PC-3 (cell line): ENCODE results near the gene STK24. TPM values are rescaled to one million over a fixed set of nuclear protein-coding genes. Genes with fewer than 3 reads are reported as not detected.

Experiments used
- ATAC-seq: fragments of 200-7000 bp; cut with Tn5 transposase; 2 replicates; pipeline ENCODE4 v1.9.1; 2020; ENCODE audit warnings: mild to moderate bottlenecking, moderate library complexity
- BruUV-seq: library from RNA; stranded (reverse); fragments of 400-500 nt; replicated peaks from 2 replicates; lab custom pipeline; 2021; lab: Mats Ljungman, UMichigan
- CTCF ChIA-PET: fragments of 300-600 bp; sonication (Branson Sonifier 250); formaldehyde crosslinking; loops from one replicate; lab custom pipeline; 2022; ENCODE audit warnings: antibody characterized with exemption; lab: Charles Lee
- POLR2A ChIA-PET: fragments of 300-600 bp; sonication (Branson Sonifier 250); formaldehyde crosslinking; loops from one replicate; lab custom pipeline; 2022; ENCODE audit warnings: antibody characterized with exemption; ENCODE audit not compliant: unreplicated experiment; lab: Charles Lee
- DNase-seq: peaks from one replicate; pipeline ENCODE4 v3.0.0-alpha.2; 2015
- H2AFZ ChIP-seq: fragments of 300-600 bp; sonication (generic); 2 replicates; pipeline ENCODE4 v1.6.0; 2016; ENCODE audit warnings: antibody characterized with exemption, low read length
- H3F3A ChIP-seq: fragments of 300-600 bp; sonication (generic); one replicate; pipeline ENCODE4 v1.6.0; 2017; ENCODE audit warnings: antibody characterized with exemption, low read length, control low read depth, mild to moderate bottlenecking; ENCODE audit not compliant: unreplicated experiment
- H3K27ac ChIP-seq: fragments of 300-600 bp; sonication (generic); 2 replicates; pipeline ENCODE4 v1.5.1; 2016; ENCODE audit warnings: mild to moderate bottlenecking, low read length
- H3K27me3 ChIP-seq: fragments of 300-600 bp; sonication (generic); 2 replicates; pipeline ENCODE4 v1.6.1; 2016; ENCODE audit warnings: low read length, mixed read lengths
- H3K36me3 ChIP-seq: fragments of 300-600 bp; sonication (generic); 2 replicates; pipeline ENCODE4 v1.6.1; 2016; ENCODE audit warnings: low read depth, mixed run types, low read length, mixed read lengths
- H3K4me1 ChIP-seq: fragments of 300-600 bp; sonication (generic); 2 replicates; pipeline ENCODE4 v1.5.1; 2016; ENCODE audit warnings: low read length; ENCODE audit not compliant: insufficient read depth
- H3K4me2 ChIP-seq: fragments of 300-600 bp; sonication (generic); 2 replicates; pipeline ENCODE4 v1.6.0; 2016; ENCODE audit warnings: low read length
- H3K4me3 ChIP-seq: fragments of 300-600 bp; sonication (generic); 2 replicates; pipeline ENCODE4 v1.5.1; 2016; ENCODE audit warnings: mild to moderate bottlenecking, low read length, mixed read lengths
- H3K79me2 ChIP-seq: fragments of 300-600 bp; sonication (generic); 2 replicates; pipeline ENCODE4 v1.6.1; 2017; ENCODE audit warnings: low read length, mixed read lengths
- H3K9ac ChIP-seq: fragments of 300-600 bp; sonication (generic); 2 replicates; pipeline ENCODE4 v1.6.0; 2016; ENCODE audit warnings: mild to moderate bottlenecking, low read length
- H3K9me2 ChIP-seq: fragments of 300-600 bp; sonication (generic); replicated peaks from 2 replicates; pipeline ENCODE4 v1.6.1; 2016; ENCODE audit warnings: mixed run types, low read length, mixed read lengths
- H3K9me3 ChIP-seq: fragments of 300-600 bp; sonication (generic); 2 replicates; pipeline ENCODE4 v1.6.1; 2016; ENCODE audit warnings: low read length, mixed read lengths
- H4K20me1 ChIP-seq: fragments of 300-600 bp; sonication (generic); 2 replicates; pipeline ENCODE4 v1.6.1; 2016; ENCODE audit warnings: low read length, mixed read lengths
- EZH2 ChIP-seq: fragments of 300-600 bp; sonication (generic); IDR thresholded peaks from one replicate; pipeline ENCODE4 v1.6.1; 2017; ENCODE audit warnings: antibody characterized with exemption, mild to moderate bottlenecking, low read length; ENCODE audit not compliant: unreplicated experiment
- EZH2phosphoT487 ChIP-seq: fragments of 300-600 bp; sonication (generic); IDR thresholded peaks from 2 replicates; pipeline ENCODE4 v1.6.1; 2018; ENCODE audit warnings: mild to moderate bottlenecking, antibody characterized with exemption, low read length, borderline replicate concordance
- intact Hi-C: fragments of 100-400 bp; cut with micrococcal nuclease; formaldehyde crosslinking; loops from 2 replicates; pipeline ENCODE4 v1.9.0; 2023
- total RNA-seq: library from RNA; depleted of rRNA; stranded (reverse); fragments of >200 nt; gene quantifications from 2 replicates; pipeline ENCODE4 v1.2.3, GENCODE V29; 2014
- TF ChIP-seq, protein P1 (sequence below): fragments of 300-600 bp; sonication (generic); conservative IDR thresholded peaks from 2 replicates; pipeline ENCODE4 v1.5.1; 2017; ENCODE audit warnings: antibody characterized with exemption, low read depth, mild to moderate bottlenecking, low read length

STK24 gene
- total RNA-seq, 1 experiment from 2014 or later, result 52.4 TPM

DNA sequence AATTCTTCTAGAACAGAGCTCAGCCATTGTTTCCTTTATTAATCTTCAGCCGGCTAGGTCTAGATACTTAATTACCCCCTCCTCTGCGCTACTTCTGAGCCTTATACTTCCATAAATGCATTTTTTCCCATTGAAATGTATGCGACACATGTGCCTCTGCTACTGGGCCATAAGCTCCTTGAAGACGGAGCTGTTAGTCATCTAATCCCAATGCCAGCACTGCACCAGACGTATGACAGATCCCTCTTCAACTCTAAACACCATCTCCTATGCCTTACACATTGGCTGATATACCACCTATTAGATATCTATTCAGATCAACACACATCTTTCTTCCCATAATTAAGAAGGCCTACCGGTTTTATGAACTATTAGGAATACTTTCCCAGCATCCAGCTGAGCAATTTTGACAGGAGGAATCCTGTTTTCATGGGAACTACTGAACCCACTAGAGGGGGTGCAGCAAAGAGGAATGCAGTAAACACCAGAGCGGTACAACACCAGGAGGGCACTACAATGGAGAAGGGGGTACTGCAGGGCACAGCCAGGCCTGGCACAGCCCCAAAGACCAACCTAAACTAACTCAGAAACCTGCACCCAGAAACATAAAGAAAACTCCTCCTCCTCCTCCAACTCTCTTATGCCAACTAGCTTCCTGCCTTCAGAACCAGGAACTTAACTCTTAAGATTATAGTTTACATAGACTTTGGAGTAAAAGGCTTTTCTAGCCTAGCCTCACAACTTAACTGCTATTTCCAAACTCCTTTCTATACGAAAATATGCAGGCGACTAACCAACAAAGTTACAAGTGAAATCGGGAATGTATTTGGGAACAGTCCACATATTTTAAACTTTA, 18.7 kb downstream of the STK24 start:
- Histone ChIP-seq H3K79me2 (peaks cover 96% of the 10 kb centered on the region), H3K9ac (no peak overlapping the region), H3K9me2 (no peaks in the 10 kb centered on the region), H3K27me3 (no peaks in the 10 kb centered on the region), H3F3A (no peaks in the 10 kb centered on the region), H3K36me3 (no peaks in the 10 kb centered on the region), H3K9me3 (no peaks in the 10 kb centered on the region), H3K4me3 (no peak overlapping the region), H3K4me2 (no peak overlapping the region), H3K27ac (no peak overlapping the region), H2AFZ (no peak overlapping the region), H3K4me1 (peaks cover 7% of the 10 kb centered on the region; the same call in 1 of the 2 replicates), H4K20me1 (peaks cover 40% of the 10 kb centered on the region; the same call in 1 of the 2 replicates)
- TF ChIP-seq EZH2phosphoT487, result no peak
- no peak for TF ChIP-seq EZH2
- TF ChIP-seq, protein P1, sequence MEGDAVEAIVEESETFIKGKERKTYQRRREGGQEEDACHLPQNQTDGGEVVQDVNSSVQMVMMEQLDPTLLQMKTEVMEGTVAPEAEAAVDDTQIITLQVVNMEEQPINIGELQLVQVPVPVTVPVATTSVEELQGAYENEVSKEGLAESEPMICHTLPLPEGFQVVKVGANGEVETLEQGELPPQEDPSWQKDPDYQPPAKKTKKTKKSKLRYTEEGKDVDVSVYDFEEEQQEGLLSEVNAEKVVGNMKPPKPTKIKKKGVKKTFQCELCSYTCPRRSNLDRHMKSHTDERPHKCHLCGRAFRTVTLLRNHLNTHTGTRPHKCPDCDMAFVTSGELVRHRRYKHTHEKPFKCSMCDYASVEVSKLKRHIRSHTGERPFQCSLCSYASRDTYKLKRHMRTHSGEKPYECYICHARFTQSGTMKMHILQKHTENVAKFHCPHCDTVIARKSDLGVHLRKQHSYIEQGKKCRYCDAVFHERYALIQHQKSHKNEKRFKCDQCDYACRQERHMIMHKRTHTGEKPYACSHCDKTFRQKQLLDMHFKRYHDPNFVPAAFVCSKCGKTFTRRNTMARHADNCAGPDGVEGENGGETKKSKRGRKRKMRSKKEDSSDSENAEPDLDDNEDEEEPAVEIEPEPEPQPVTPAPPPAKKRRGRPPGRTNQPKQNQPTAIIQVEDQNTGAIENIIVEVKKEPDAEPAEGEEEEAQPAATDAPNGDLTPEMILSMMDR, result no peak
- intact Hi-C loops, result no loop called here
- no TSS peak for BruUV-seq
- CTCF ChIA-PET, result interaction anchor here (0.5 kb wide), 1 partner anchor 12 kb away, joined by 20 read pairs; no protein-coding TSS in a partner anchor
- POLR2A ChIA-PET, result no interaction called here
- ATAC-seq (no peak), DNase-seq (no peak)

DNA sequence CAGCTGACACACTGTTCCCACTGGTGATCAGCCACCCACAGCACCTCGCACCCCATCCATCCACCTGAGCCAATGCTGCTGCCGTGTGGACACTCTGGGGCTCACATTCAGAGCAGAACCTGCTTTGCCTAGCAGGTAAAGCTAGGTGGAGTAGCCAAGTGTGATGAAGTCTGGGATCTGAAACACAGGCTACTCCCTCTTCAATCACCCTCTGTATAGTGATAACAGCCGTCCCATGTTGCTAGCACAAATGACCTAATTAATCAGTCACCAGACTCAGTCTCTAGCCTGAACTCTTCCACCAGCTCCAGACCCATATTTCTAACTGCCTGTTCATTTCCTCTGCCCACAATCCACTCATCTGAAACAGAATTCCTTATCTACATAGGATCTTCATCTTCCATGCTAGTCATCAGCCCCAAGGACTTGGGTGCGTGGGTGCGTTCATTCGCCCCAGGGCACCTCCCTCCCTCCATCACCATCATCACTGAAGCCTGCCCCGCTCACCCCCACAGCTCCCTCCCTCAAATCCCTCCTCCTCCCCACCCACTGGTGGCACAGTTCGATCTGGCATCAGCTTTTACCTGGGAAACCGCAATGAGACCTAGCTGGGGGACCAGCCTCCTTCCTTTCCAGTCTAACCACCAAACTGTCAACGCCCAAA, 19.8 kb downstream of the STK24 start:
- CTCF ChIA-PET, result interaction anchor here (0.5 kb wide), 1 partner anchor 13 kb away, joined by 20 read pairs; no protein-coding TSS in a partner anchor
- no TSS peak for BruUV-seq
- H4K20me1 ChIP-seq, result peaks cover 39% of the 10 kb centered on the region; the same call in 1 of the 2 replicates
- H3K27ac ChIP-seq, result no peak overlapping the region
- H3K4me1 ChIP-seq, result peaks cover 5% of the 10 kb centered on the region; the same call in 1 of the 2 replicates
- H3K4me3 ChIP-seq, result no peak overlapping the region
- intact Hi-C loops, result no loop called here
- TF ChIP-seq EZH2phosphoT487 (no peak), EZH2 (no peak)
- TF ChIP-seq, protein P1, result 0 out of 2 replicates have a peak, but pooled peaks have one; percentile 15
- no peaks in the 10 kb centered on the region for H3K27me3 ChIP-seq
- H3K79me2 ChIP-seq, result peaks cover 98% of the 10 kb centered on the region
- no peaks in the 10 kb centered on the region for H3K9me2 ChIP-seq
- no peaks in the 10 kb centered on the region for H3K9me3 ChIP-seq
- H3K36me3 ChIP-seq, result no peaks in the 10 kb centered on the region
- POLR2A ChIA-PET, result no interaction called here
- DNase-seq (no peak), ATAC-seq (peak; percentile 37)
- no peak overlapping the region for H2AFZ ChIP-seq
- H3K4me2 ChIP-seq, result no peak overlapping the region
- no peaks in the 10 kb centered on the region for H3F3A ChIP-seq
- no peak overlapping the region for H3K9ac ChIP-seq
